ENCODE data around the gene LENEP. TPM values are rescaled to one million over a fixed set of nuclear protein-coding genes. Genes with fewer than 3 reads are reported as not detected.

LENEP gene
- total RNA-seq, 1 donor from 2014 or later: 0.82 TPM

GRCh38 chr1:154956544-154956941 is 36.8 kb upstream of the LENEP start:
- H3K27me3 Mint-ChIP-seq (ENCODE audit: unreplicated experiment): peaks cover 38% of the 10 kb centered on the region
- no peaks in the 10 kb centered on the region for H3K9me3 Mint-ChIP-seq (ENCODE audit: unreplicated experiment)
- no peak for TF ChIP-seq CTCF (IDR thresholded peaks at IDR 0.05; ENCODE audit: unreplicated experiment)
- H3K27ac Mint-ChIP-seq (ENCODE audit: unreplicated experiment): peak overlapping the region; percentile 100
- H3K36me3 Mint-ChIP-seq (ENCODE audit: low read depth, unreplicated experiment): peaks cover 25% of the 10 kb centered on the region
- H3K4me3 Mint-ChIP-seq (ENCODE audit: unreplicated experiment): peak overlapping the region; percentile 98
- no peak for DNase-seq (ENCODE audit: low spot score)
- H3K4me1 Mint-ChIP-seq (ENCODE audit: unreplicated experiment): peaks cover 61% of the 10 kb centered on the region

DNA sequence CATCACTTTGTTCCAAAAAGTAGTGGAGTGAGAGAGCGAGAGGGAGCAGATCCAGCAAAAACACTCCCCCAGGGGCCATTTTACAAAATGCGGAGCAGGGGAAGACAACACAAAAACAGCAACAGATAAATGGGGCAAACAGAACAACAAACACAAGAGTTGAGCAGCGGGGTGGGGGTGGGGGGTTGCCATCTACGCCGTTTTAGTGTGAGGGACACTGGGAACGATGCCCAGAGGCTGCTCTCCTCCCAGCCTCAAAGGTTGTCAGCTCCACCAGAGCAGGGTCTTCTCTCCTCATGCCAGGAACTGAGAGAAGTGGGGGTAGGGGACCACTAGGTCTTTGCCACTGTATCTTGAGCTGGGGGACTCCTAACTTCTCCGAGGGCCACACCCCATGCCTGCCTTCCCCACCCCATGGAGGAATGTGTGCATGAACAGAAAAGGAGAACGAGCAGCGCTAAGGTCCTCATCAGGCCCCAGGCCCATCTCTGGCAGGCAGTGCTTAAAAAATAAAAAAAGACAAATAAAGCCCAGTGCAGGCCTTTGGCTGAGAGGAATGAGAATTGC is 36.2 kb upstream of the LENEP start:
- Mint-ChIP-seq H3K4me3 (ENCODE audit: unreplicated experiment) (no peak overlapping the region), H3K27me3 (ENCODE audit: unreplicated experiment) (peaks cover 38% of the 10 kb centered on the region), H3K9me3 (ENCODE audit: unreplicated experiment) (no peaks in the 10 kb centered on the region), H3K27ac (ENCODE audit: unreplicated experiment) (peak overlapping the region; percentile 100), H3K4me1 (ENCODE audit: unreplicated experiment) (peaks cover 62% of the 10 kb centered on the region), H3K36me3 (ENCODE audit: low read depth, unreplicated experiment) (peaks cover 25% of the 10 kb centered on the region)
- TF ChIP-seq CTCF (IDR thresholded peaks at IDR 0.05; ENCODE audit: unreplicated experiment): no peak
- DNase-seq (ENCODE audit: low spot score): no peak

DNA sequence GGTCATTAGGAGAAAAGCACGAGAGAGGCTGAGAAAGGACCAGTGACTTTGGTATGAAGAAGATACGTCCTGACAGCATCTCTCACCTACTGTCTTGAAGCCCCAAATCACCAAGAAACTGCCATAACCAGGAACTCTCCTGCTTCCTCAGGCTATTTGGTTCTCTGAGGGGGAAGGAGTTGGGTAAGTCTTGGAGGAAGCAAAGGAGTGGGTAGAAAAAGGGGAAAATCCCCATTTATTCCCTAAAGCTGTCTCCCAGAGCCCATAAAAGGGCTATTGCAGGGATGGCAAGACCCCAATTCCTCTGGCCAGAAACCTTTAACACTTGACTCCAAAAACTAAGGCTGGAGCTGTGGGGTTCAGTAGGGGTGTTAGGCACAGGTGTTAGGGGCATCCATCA is 35.4 kb upstream of the LENEP start:
- Mint-ChIP-seq H3K27ac (ENCODE audit: unreplicated experiment) (no peak overlapping the region), H3K4me3 (ENCODE audit: unreplicated experiment) (no peak overlapping the region), H3K9me3 (ENCODE audit: unreplicated experiment) (no peaks in the 10 kb centered on the region), H3K4me1 (ENCODE audit: unreplicated experiment) (peaks cover 62% of the 10 kb centered on the region), H3K36me3 (ENCODE audit: low read depth, unreplicated experiment) (peaks cover 20% of the 10 kb centered on the region), H3K27me3 (ENCODE audit: unreplicated experiment) (peaks cover 30% of the 10 kb centered on the region)
- no peak for TF ChIP-seq CTCF (IDR thresholded peaks at IDR 0.05; ENCODE audit: unreplicated experiment)
- no peak for DNase-seq (ENCODE audit: low spot score)

DNA sequence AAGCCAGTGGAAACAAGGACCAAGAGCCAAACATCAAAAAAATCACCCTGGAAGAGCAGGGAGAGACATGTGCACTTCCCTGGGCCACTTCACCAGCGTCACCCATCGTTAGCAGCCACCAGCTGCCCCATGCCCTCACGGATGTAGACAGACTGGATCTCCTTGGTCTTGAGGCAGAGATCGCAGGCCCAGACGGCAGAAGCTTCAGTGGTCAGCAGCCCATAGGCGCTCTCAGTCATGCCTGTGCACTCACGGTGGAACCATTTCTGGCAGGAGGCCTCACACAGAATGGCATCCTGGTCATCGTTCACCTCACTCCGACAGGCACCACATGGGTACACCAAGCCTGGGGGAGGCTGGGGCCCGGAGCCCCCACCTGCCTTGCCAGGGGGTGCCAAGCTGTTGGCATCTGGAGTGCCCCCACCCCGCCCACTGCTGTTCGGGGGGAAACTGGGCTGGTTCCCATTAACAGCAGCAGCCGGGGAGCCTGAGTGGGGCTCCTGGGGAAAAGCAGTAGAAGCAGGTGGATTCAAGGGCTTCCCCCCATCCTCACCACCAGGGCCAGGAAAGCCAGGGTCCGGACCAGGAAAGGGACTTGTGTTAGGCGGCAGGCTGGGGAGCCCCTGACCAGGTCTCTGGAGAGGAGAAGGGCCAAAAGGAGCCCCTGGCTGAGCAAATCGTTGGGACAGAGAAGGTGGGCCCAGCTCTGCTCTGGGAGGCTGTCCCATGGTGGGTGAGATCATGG is 34.5 kb upstream of the LENEP start:
- Mint-ChIP-seq H3K27ac (ENCODE audit: unreplicated experiment) (peak overlapping the region; percentile 49), H3K4me3 (ENCODE audit: unreplicated experiment) (peak overlapping the region; percentile 47), H3K4me1 (ENCODE audit: unreplicated experiment) (peaks cover 64% of the 10 kb centered on the region), H3K27me3 (ENCODE audit: unreplicated experiment) (peaks cover 29% of the 10 kb centered on the region), H3K36me3 (ENCODE audit: low read depth, unreplicated experiment) (peaks cover 27% of the 10 kb centered on the region), H3K9me3 (ENCODE audit: unreplicated experiment) (no peaks in the 10 kb centered on the region)
- no peak for DNase-seq (ENCODE audit: low spot score)
- TF ChIP-seq CTCF (IDR thresholded peaks at IDR 0.05; ENCODE audit: unreplicated experiment): no peak

- TF ChIP-seq CTCF (IDR thresholded peaks at IDR 0.05; ENCODE audit: unreplicated experiment): no peak
- no peak for DNase-seq (ENCODE audit: low spot score)
- Mint-ChIP-seq H3K27ac (ENCODE audit: unreplicated experiment) (peak overlapping the region; percentile 84), H3K9me3 (ENCODE audit: unreplicated experiment) (no peaks in the 10 kb centered on the region), H3K36me3 (ENCODE audit: low read depth, unreplicated experiment) (peaks cover 30% of the 10 kb centered on the region), H3K27me3 (ENCODE audit: unreplicated experiment) (peaks cover 27% of the 10 kb centered on the region), H3K4me3 (ENCODE audit: unreplicated experiment) (no peak overlapping the region), H3K4me1 (ENCODE audit: unreplicated experiment) (peaks cover 61% of the 10 kb centered on the region)
These were observed 34.0 kb upstream of the LENEP start for GRCh38 chr1:154959426-154959780.

All from endothelial cell (in vitro differentiated cells).